IPS-18c (cell line): Measurements from ENCODE around the gene NKD1.

Experiments
- H3K4me3 ChIP-seq: 2 replicates; pipeline ENCODE4 v1.7.0; 2013; ENCODE audit warnings: low read depth, mild to moderate bottlenecking, low read length, moderate library complexity; ENCODE audit not compliant: insufficient read depth
- H3K9me3 ChIP-seq: one replicate; pipeline ENCODE4 v1.6.1; 2013; ENCODE audit warnings: mild to moderate bottlenecking, low read length, moderate library complexity; ENCODE audit not compliant: control insufficient read depth, insufficient read depth

Gene NKD1

GRCh38 chr16:50611332-50611934 lies 63.2 kb downstream of the NKD1 start:
- Histone ChIP-seq H3K4me3 (no peak overlapping the region), H3K9me3 (peaks cover 2% of the 10 kb centered on the region)

- H3K4me3 ChIP-seq, result no peak overlapping the region
- peaks cover 2% of the 10 kb centered on the region for H3K9me3 ChIP-seq
These were observed 64.0 kb downstream of the NKD1 start for GRCh38 chr16:50611995-50612848.

- no peak overlapping the region for H3K4me3 ChIP-seq
- H3K9me3 ChIP-seq, result peaks cover 2% of the 10 kb centered on the region
These were observed 64.6 kb downstream of the NKD1 start for GRCh38 chr16:50612849-50613198.

GRCh38 chr16:50613281-50613963 lies 65.2 kb downstream of the NKD1 start:
- H3K9me3 ChIP-seq, result peaks cover 2% of the 10 kb centered on the region
- H3K4me3 ChIP-seq, result no peak overlapping the region

GRCh38 chr16:50613964-50614474 lies 65.8 kb downstream of the NKD1 start:
- Histone ChIP-seq H3K4me3 (no peak overlapping the region), H3K9me3 (peaks cover 2% of the 10 kb centered on the region)

- Histone ChIP-seq H3K4me3 (no peak overlapping the region), H3K9me3 (peaks cover 2% of the 10 kb centered on the region)
These were observed 66.9 kb downstream of the NKD1 start for GRCh38 chr16:50614955-50615724.

- Histone ChIP-seq H3K9me3 (peaks cover 2% of the 10 kb centered on the region), H3K4me3 (no peak overlapping the region)
These were observed 67.7 kb downstream of the NKD1 start for GRCh38 chr16:50615891-50616290.

GRCh38 chr16:50616386-50616785 lies 68.2 kb downstream of the NKD1 start:
- Histone ChIP-seq H3K4me3 (no peak overlapping the region), H3K9me3 (peaks cover 2% of the 10 kb centered on the region)

- Histone ChIP-seq H3K9me3 (peaks cover 2% of the 10 kb centered on the region), H3K4me3 (no peak overlapping the region)
These were observed 68.9 kb downstream of the NKD1 start for GRCh38 chr16:50616883-50617645.

GRCh38 chr16:50617646-50618184 lies 69.5 kb downstream of the NKD1 start:
- Histone ChIP-seq H3K9me3 (no peaks in the 10 kb centered on the region), H3K4me3 (no peak overlapping the region)

GRCh38 chr16:50618238-50618918 lies 70.2 kb downstream of the NKD1 start:
- Histone ChIP-seq H3K9me3 (no peaks in the 10 kb centered on the region), H3K4me3 (no peak overlapping the region)

GRCh38 chr16:50619702-50620491 lies 71.7 kb downstream of the NKD1 start:
- Histone ChIP-seq H3K9me3 (no peaks in the 10 kb centered on the region), H3K4me3 (no peak overlapping the region)

GRCh38 chr16:50620646-50621451 lies 72.7 kb downstream of the NKD1 start:
- Histone ChIP-seq H3K9me3 (no peaks in the 10 kb centered on the region), H3K4me3 (no peak overlapping the region)

- H3K4me3 ChIP-seq, result no peak overlapping the region
- no peaks in the 10 kb centered on the region for H3K9me3 ChIP-seq
These were observed 73.2 kb downstream of the NKD1 start for GRCh38 chr16:50621452-50621792.

- no peak overlapping the region for H3K4me3 ChIP-seq
These were observed 73.8 kb downstream of the NKD1 start for GRCh38 chr16:50622029-50622428.

More at GRCh38 chr16:50622029-50622428, 73.8 kb downstream of the NKD1 start:
- H3K9me3 ChIP-seq, result no peaks in the 10 kb centered on the region
